ENCODE results near the gene AOPEP. TPM values are rescaled to one million over a fixed set of nuclear protein-coding genes. Genes with fewer than 3 reads are reported as not detected.

AOPEP gene
- total RNA-seq, 5 donors from 2014 or later (not counting 1 experiment from before 2014, with no cell fraction given) = 10.4 to 14.8 (median 11.3) TPM

DNA sequence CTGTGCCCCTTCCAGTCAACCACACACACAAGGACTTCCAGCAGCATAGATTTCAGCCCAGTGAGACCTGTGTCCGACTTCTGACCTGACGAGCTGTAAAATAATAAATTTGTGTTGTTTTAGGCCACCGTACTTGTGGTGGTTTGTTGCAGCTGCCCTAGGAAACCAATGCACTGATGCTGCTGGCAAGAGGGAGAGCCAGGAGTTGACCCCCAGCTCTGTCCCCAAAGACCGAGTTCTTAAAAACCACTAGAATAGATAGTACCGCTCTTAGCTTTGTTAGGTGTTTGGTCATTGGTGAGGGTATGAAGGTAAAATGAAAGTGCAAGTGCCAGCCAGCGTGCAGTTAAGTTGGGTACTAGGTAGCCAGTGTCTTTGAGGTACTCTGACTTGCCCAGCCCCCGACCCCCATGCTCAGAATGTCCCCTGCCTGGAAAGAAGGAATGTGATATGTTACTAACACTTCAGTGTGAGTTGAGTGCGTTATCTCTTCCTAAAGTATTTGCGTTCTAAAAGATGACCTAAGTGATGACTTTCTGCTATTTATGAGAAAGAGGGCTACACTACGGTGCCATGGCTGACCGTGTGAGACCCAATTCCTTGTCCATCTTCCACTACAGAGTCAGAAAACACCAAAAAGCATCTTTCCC, 185.6 kb downstream of the AOPEP start:
- Histone ChIP-seq H3K9me3 (no peaks in the 10 kb centered on the region), H3K4me3 (ENCODE audit: control insufficient read depth in 1 of 2, extremely low read depth in 1 of 2, low read length in 1 of 2) (no peak overlapping the region), H3K36me3 (ENCODE audit: control insufficient read depth in 2 of 2, extremely low read depth in 1 of 2, insufficient read depth in 1 of 2, low read length in 1 of 2) (peaks cover 0 to 3% of the 10 kb centered on the region in 2 donors), H3K4me1 (ENCODE audit: control insufficient read depth in 1 of 2, extremely low read depth in 1 of 2, insufficient read depth in 2 of 2, low read length in 2 of 2) (no peaks in the 10 kb centered on the region), H3K27ac (ENCODE audit: low read length) (no peak overlapping the region), H3K27me3 (replicated peaks in 1 of 2; ENCODE audit: control insufficient read depth in 2 of 2, extremely low read depth in 1 of 2, insufficient read depth in 2 of 2, low read length in 1 of 2) (no peaks in the 10 kb centered on the region)
- Mint-ChIP-seq H3K27me3 (no peaks in the 10 kb centered on the region), H3K4me1 (no peaks in the 10 kb centered on the region), H3K36me3 (peaks cover 4% of the 10 kb centered on the region), H3K27ac (no peak overlapping the region), H3K9me3 (no peaks in the 10 kb centered on the region), H3K4me3 (no peak overlapping the region)
- POLR2A ChIA-PET = interaction anchor here in 1 of 2 donors (0.7 kb wide), 1 partner anchor 215 kb away, joined by 3 read pairs; no protein-coding TSS in a partner anchor
- DNase-seq (no peak), ATAC-seq (replicated peaks in 1 of 4) (no peak)
- WGBS (ENCODE audit: insufficient coverage) = 96% methylated on average over 5 of the region's 11 CpGs
- CTCF ChIA-PET = interaction anchor here in 1 of 2 donors (0.6 kb wide), 1 partner anchor 31 kb away, joined by 5 read pairs; no protein-coding TSS in a partner anchor

DNA sequence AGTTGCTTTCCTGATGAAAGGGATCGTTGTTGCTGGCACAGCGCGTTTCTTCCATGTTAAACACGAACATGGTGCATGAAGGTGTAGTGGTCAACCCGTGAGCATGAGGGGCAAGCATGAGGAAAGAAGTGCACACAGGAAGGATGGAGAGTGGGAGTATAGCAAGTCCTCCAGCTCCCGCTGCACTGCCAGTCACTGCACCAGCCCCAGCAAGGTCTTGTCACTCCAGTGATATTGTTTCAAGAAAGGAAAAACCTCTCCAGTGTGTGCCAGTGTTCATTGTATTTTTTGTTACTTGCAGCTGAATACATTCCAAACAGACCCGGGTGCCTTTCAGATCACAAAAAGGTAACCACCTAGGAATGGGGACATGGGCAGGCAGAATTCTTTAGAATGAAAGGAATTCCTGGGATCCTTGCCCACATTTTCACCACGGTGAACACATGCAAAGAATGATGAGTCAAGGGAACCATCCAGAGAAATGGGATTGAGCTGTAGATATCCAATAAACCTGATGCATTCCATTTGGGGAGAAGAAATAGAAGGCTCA, 186.3 kb downstream of the AOPEP start:
- Mint-ChIP-seq H3K9me3 (no peaks in the 10 kb centered on the region), H3K27me3 (no peaks in the 10 kb centered on the region), H3K4me1 (peaks cover 0 to 5% (median 0%) of the 10 kb centered on the region in 3 donors), H3K27ac (no peak overlapping the region), H3K36me3 (peaks cover 4% of the 10 kb centered on the region), H3K4me3 (no peak overlapping the region)
- Histone ChIP-seq H3K9me3 (no peaks in the 10 kb centered on the region), H3K27me3 (replicated peaks in 1 of 2; ENCODE audit: control insufficient read depth in 2 of 2, extremely low read depth in 1 of 2, insufficient read depth in 2 of 2, low read length in 1 of 2) (no peaks in the 10 kb centered on the region), H3K4me1 (ENCODE audit: control insufficient read depth in 1 of 2, extremely low read depth in 1 of 2, insufficient read depth in 2 of 2, low read length in 2 of 2) (no peaks in the 10 kb centered on the region), H3K4me3 (ENCODE audit: control insufficient read depth in 1 of 2, extremely low read depth in 1 of 2, low read length in 1 of 2) (no peak overlapping the region), H3K36me3 (ENCODE audit: control insufficient read depth in 2 of 2, extremely low read depth in 1 of 2, insufficient read depth in 1 of 2, low read length in 1 of 2) (peaks cover 0 to 3% of the 10 kb centered on the region in 2 donors), H3K27ac (ENCODE audit: low read length) (no peak overlapping the region)
- 88% methylated on average over 6 of the region's 8 CpGs for WGBS (ENCODE audit: insufficient coverage)
- DNase-seq (no peak), ATAC-seq (replicated peaks in 1 of 4) (no peak)
- ChIA-PET CTCF (no interaction called here), POLR2A (interaction anchor here in 1 of 2 donors (0.6 kb wide), 1 partner anchor 1432 kb away, joined by 9 read pairs; no protein-coding TSS in a partner anchor)

DNA sequence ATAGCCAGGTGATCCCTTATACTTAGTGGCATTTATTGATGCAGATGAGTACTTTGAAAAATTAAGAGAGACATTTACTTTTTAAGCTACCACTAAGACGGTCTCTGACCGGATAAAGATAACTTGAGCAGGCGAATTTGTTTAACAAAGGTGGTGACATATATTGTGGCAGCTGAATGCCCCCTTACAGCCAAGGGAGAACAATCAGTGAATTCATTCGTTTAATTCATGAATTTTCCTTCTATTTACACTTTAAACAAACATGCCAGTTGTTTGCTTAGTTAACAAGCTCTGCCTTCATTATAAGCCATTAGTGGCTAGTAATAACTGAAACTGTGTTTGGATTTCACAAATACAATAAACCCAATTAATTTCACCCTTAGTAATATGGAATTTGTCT, 187.1 kb downstream of the AOPEP start:
- ATAC-seq (replicated peaks in 1 of 4) (no peak), DNase-seq (no peak)
- Histone ChIP-seq H3K9me3 (no peaks in the 10 kb centered on the region), H3K4me3 (ENCODE audit: control insufficient read depth in 1 of 2, extremely low read depth in 1 of 2, low read length in 1 of 2) (no peak overlapping the region), H3K27me3 (replicated peaks in 1 of 2; ENCODE audit: control insufficient read depth in 2 of 2, extremely low read depth in 1 of 2, insufficient read depth in 2 of 2, low read length in 1 of 2) (no peaks in the 10 kb centered on the region), H3K36me3 (ENCODE audit: control insufficient read depth in 2 of 2, extremely low read depth in 1 of 2, insufficient read depth in 1 of 2, low read length in 1 of 2) (peaks cover 0 to 3% of the 10 kb centered on the region in 2 donors), H3K27ac (ENCODE audit: low read length) (no peak overlapping the region), H3K4me1 (ENCODE audit: control insufficient read depth in 1 of 2, extremely low read depth in 1 of 2, insufficient read depth in 2 of 2, low read length in 2 of 2) (no peaks in the 10 kb centered on the region)
- H3K27ac Mint-ChIP-seq = no peak overlapping the region
- ChIA-PET CTCF (no interaction called here), POLR2A (interaction anchor here in 1 of 2 donors (0.9 kb wide), 1 partner anchor 10 kb away, joined by 8 read pairs; no protein-coding TSS in a partner anchor)
- no peaks in the 10 kb centered on the region for H3K27me3 Mint-ChIP-seq
- H3K36me3 Mint-ChIP-seq = peaks cover 4% of the 10 kb centered on the region
- H3K4me1 Mint-ChIP-seq = peaks cover 0 to 9% (median 0%) of the 10 kb centered on the region in 3 donors
- H3K4me3 Mint-ChIP-seq = no peak overlapping the region
- no peaks in the 10 kb centered on the region for H3K9me3 Mint-ChIP-seq
- no CpG with 5 or more reads among the region's 4 CpGs for WGBS (ENCODE audit: insufficient coverage)

DNA sequence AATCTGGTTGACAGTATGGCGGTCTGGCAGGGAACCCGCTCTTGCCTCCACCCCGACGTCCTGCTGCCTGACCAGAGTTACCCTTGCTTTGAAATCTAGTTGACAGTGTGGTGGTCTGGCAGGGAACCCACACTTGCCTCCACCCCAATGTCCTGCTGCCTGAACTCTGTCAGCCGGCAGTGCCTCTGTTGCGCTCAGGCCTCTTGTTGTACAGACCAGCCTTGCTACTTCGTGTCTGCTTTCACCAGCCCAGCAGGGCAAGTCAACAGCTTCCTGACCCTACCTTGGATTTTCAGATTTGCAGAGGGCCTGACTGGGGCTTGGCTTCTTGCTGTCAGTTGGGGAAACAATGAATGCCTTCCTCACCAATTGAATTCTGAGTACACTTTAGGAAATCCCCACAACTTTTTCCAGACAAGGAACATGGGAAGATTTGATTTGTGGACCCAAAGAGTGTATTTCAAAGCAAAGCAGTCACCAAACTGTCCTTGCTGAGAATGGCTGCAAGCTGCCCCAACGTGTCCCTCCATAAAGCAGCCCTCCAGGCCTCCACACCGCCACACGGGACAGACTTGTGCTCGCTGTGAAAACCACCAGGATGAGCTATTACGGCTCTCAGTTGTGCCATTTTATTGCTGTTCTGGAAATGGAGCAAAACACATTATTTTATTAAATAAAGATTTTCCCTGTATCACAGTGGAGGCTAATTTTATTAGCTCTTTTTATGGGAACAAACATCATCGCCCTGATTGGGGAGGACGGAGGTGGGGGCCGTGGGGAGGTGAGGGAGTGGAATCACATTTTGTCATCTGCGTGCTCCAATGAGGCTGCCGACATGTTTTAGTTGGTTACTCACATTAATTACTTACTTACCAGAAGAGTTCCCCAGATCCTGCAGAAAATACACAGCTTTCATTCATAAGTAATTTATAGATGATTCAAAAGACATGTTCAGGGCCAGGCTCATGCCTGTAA, 189.3 kb downstream of the AOPEP start:
- Mint-ChIP-seq H3K4me1 (peaks cover 0 to 9% (median 0%) of the 10 kb centered on the region in 3 donors), H3K27ac (no peak overlapping the region), H3K9me3 (no peaks in the 10 kb centered on the region), H3K27me3 (no peaks in the 10 kb centered on the region), H3K4me3 (no peak overlapping the region), H3K36me3 (peaks cover 4% of the 10 kb centered on the region)
- DNase-seq (no peak), ATAC-seq (replicated peaks in 1 of 4) (no peak)
- Histone ChIP-seq H3K4me3 (ENCODE audit: control insufficient read depth in 1 of 2, extremely low read depth in 1 of 2, low read length in 1 of 2) (no peak overlapping the region), H3K9me3 (no peaks in the 10 kb centered on the region), H3K4me1 (ENCODE audit: control insufficient read depth in 1 of 2, extremely low read depth in 1 of 2, insufficient read depth in 2 of 2, low read length in 2 of 2) (no peaks in the 10 kb centered on the region), H3K36me3 (ENCODE audit: control insufficient read depth in 2 of 2, extremely low read depth in 1 of 2, insufficient read depth in 1 of 2, low read length in 1 of 2) (no peaks in the 10 kb centered on the region), H3K27ac (ENCODE audit: low read length) (no peak overlapping the region), H3K27me3 (replicated peaks in 1 of 2; ENCODE audit: control insufficient read depth in 2 of 2, extremely low read depth in 1 of 2, insufficient read depth in 2 of 2, low read length in 1 of 2) (no peaks in the 10 kb centered on the region)
- 93% methylated on average over 10 of the region's 17 CpGs for WGBS (ENCODE audit: insufficient coverage)
- CTCF ChIA-PET = interaction anchor here in 1 of 2 donors (0.8 kb wide), 1 partner anchor 234 kb away, joined by 3 read pairs; no protein-coding TSS in a partner anchor
- POLR2A ChIA-PET = no interaction called here

DNA sequence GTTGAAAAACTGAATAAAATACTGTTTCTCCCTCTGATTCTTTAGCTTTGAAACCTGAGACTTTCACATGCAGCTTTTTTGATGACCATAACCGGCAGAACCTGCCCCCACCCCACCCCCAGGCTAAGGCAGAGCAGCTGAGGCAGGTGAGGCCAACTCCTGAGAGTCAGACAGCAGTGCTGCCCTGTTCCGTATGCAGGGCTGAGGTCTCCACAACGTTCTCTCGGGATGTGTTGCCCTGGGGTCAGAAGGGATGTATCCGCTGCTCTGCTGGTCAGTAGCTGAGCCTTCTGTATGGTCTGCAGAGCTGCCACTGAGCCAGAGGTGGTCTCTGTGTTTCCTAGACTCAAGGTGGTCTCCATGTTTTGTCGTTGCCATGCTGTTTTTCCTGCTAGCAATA, 190.5 kb downstream of the AOPEP start:
- Histone ChIP-seq H3K9me3 (no peaks in the 10 kb centered on the region), H3K4me1 (ENCODE audit: control insufficient read depth in 1 of 2, extremely low read depth in 1 of 2, insufficient read depth in 2 of 2, low read length in 2 of 2) (no peaks in the 10 kb centered on the region), H3K36me3 (ENCODE audit: control insufficient read depth in 2 of 2, extremely low read depth in 1 of 2, insufficient read depth in 1 of 2, low read length in 1 of 2) (no peaks in the 10 kb centered on the region), H3K27me3 (replicated peaks in 1 of 2; ENCODE audit: control insufficient read depth in 2 of 2, extremely low read depth in 1 of 2, insufficient read depth in 2 of 2, low read length in 1 of 2) (no peaks in the 10 kb centered on the region), H3K4me3 (ENCODE audit: control insufficient read depth in 1 of 2, extremely low read depth in 1 of 2, low read length in 1 of 2) (no peak overlapping the region), H3K27ac (ENCODE audit: low read length) (no peak overlapping the region)
- ChIA-PET CTCF (interaction anchor here in 1 of 2 donors (0.7 to 1.0 kb wide), 3 partner anchors 63 to 236 kb away, joined by 3 to 8 read pairs (median 5); no protein-coding TSS in a partner anchor), POLR2A (interaction anchor here in 1 of 2 donors (0.7 kb wide), 1 partner anchor 24 kb away, joined by 3 read pairs; no protein-coding TSS in a partner anchor)
- H3K27me3 Mint-ChIP-seq = no peaks in the 10 kb centered on the region
- no peak for DNase-seq
- no peak overlapping the region for H3K4me3 Mint-ChIP-seq
- no peaks in the 10 kb centered on the region for H3K9me3 Mint-ChIP-seq
- H3K27ac Mint-ChIP-seq = no peak overlapping the region
- peaks cover 0 to 9% (median 0%) of the 10 kb centered on the region in 3 donors for H3K4me1 Mint-ChIP-seq
- no peak for ATAC-seq (replicated peaks in 1 of 4)
- WGBS (ENCODE audit: insufficient coverage) = 91% methylated on average over 5 of the region's 6 CpGs
- H3K36me3 Mint-ChIP-seq = peaks cover 4% of the 10 kb centered on the region

Measured in T-cell (primary cell).